Loucy (cell line): ENCODE results near the gene SHD.
"Not testable (repeated sequence)": the region's sequence is repeated elsewhere in the genome, so short reads cannot be mapped to it uniquely, and the experiment has no call there.

Source experiments
- EZH2phosphoT487 ChIP-seq: fragments of 200-600 bp; IDR thresholded peaks from 2 replicates; pipeline ENCODE4 v1.6.1; 2018; ENCODE audit warnings: antibody characterized with exemption, mild to moderate bottlenecking, moderate library complexity, borderline replicate concordance
- TF ChIP-seq, protein P1 (sequence below): fragments of 200-600 bp; sonication (generic); conservative IDR thresholded peaks from 2 replicates; pipeline ENCODE4 v1.5.1; 2014; ENCODE audit warnings: mild to moderate bottlenecking, antibody characterized with exemption, low read length

DNA sequence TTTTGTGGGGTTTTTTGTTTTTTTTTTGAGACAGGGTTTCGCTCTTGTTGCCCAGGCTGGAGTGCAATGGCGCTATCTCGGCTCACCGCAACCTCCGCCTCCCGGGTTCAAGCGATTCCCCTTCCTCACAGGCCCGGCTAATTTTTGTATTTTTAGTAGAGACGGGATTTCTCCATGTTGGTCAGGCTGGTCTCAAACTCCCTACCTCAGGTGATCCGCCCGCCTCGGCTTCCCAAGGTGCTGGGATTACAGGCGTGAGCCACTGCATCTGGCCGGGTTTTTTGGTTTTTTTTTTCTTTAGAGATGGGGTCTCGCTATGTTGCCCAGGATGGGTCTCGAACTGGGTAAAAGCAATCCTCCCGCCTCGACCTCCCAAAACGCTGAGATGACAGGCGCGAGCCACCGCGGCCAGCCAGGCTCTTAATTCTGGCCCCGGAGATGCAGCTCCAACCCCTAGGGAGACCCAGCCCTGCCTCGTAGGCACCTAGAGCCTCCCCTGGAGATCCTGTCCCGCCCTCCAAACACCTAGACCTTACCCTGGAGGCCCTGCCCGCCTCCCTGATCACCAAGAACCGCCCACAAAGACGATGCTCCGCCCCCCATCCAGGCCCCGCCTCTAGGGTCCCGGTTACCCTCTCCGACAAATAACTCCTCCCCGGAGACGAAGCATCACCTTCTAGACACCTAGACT is 50.1 kb downstream of the SHD start:
- TF ChIP-seq, protein P1, sequence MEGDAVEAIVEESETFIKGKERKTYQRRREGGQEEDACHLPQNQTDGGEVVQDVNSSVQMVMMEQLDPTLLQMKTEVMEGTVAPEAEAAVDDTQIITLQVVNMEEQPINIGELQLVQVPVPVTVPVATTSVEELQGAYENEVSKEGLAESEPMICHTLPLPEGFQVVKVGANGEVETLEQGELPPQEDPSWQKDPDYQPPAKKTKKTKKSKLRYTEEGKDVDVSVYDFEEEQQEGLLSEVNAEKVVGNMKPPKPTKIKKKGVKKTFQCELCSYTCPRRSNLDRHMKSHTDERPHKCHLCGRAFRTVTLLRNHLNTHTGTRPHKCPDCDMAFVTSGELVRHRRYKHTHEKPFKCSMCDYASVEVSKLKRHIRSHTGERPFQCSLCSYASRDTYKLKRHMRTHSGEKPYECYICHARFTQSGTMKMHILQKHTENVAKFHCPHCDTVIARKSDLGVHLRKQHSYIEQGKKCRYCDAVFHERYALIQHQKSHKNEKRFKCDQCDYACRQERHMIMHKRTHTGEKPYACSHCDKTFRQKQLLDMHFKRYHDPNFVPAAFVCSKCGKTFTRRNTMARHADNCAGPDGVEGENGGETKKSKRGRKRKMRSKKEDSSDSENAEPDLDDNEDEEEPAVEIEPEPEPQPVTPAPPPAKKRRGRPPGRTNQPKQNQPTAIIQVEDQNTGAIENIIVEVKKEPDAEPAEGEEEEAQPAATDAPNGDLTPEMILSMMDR: not testable (repeated sequence)
- TF ChIP-seq EZH2phosphoT487: not testable (repeated sequence)
